ENCODE data around the gene DDX59. TPM values are rescaled to one million over a fixed set of nuclear protein-coding genes. Genes with fewer than 3 reads are reported as not detected.

Gene DDX59
- 10 to 100 TPM; 26.5 to 35.8 TPM for total RNA-seq

DNA sequence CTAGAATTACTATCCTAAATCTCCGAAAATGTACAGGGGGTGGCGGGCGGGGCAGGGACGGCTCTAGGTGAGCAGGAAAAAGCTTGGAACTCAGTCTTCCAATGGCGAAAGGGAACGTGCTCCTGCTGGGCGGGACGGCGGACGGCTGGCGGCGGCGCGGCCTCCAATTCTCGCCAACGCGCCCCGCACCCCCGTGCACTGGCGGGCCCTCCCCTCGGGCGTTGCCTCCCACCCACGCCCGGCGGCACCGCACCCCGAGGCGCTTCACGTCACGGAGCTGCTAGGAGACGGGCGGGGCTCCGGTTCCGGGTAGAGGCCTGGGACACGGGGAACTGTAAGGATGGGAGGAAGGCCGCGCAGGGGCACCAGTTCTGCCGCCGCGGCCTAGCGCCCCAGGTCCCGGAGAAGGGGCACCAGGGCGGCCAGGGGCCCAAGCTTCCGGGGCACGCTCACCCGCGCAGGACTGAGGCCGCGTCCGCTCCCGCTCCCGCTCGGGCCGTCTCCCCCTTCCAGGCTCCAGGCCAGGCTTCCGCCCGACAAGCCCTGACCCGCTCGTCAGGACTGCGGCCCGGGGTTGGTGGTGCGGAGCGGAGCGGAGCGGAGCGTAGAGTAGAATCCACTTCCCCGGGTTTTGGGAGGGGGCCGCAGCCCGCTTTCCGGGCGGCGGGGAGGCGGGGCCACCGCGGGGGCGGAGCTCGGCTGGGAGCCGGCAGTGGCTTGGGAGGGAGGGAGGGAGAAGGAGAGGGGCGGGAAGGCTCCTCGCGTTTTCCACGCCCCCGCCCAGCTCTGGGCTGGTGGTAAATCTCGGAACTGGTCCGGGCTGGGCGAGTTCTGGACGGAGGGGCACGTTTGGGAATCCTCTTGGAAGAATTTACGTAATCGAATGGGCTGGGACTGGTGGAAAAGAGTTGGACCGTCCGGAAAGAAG, at the start of gene DDX59:
Gene DDX59, minus strand, starts transcription at position 594 of the 928 bp plus-strand sequence. CDS start 3,167 bp downstream, outside the sequence.
- ATAC-seq (replicated peaks in 1 of 2) (peak; percentile 88 to 93), DNase-seq (peak; percentile 93 to 95)
- Mint-ChIP-seq H3K4me1 (ENCODE audit: low read depth) (peaks cover 47% of the 10 kb centered on the region), H3K9me3 (no peaks in the 10 kb centered on the region), H3K4me3 (peak within 1 kb of the TSS; percentile 100), H3K27ac (peak within 1 kb of the TSS; percentile 98), H3K36me3 (ENCODE audit: insufficient read depth in 2 of 2) (peaks cover 3 to 4% of the 10 kb centered on the region in 2 donors), H3K27me3 (ENCODE audit: low read depth) (no peaks in the 10 kb centered on the region)

DNA sequence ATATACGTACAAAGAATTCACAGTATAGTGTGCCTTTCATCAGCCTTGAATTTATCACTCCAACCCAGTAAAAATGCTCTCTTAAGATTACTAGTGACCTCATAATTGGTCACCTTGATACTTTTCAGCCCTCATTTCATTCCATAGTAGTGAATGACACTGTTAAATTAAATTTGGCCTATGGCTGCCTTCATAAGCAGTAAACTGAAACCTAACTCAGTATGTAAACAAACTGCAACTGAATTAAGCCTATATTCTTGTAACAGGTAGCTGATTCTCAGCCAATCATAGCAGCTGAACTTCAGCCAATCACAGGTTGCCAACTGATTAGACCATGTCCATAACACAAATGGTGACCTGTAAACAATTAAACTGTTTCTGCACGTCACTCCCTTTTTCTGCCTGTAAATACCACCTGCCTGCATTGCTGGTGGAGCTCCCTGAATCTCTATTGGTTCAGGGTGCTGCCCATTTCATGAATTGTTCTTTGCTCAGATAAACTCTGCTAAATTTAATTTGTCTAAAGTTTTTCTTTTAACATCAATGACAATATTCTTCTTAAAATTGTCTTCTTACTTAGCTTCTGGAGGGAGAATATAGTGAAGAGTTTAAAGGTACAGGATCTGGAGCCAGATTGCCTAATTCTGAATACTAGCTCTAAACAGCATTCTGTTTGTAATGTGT, 44.9 kb upstream of the DDX59 start:
- DNase-seq, result no peak
- H3K9me3 Mint-ChIP-seq, result peaks cover 0 to 2% of the 10 kb centered on the region in 2 donors
- no peaks in the 10 kb centered on the region for H3K4me1 Mint-ChIP-seq (ENCODE audit: low read depth)
- no peak for ATAC-seq (replicated peaks in 1 of 2)
- peaks cover 30% of the 10 kb centered on the region for H3K27me3 Mint-ChIP-seq (ENCODE audit: low read depth)
- no peak overlapping the region for H3K27ac Mint-ChIP-seq
- no peaks in the 10 kb centered on the region for H3K36me3 Mint-ChIP-seq (ENCODE audit: insufficient read depth in 2 of 2)
- no peak overlapping the region for H3K4me3 Mint-ChIP-seq

DNA sequence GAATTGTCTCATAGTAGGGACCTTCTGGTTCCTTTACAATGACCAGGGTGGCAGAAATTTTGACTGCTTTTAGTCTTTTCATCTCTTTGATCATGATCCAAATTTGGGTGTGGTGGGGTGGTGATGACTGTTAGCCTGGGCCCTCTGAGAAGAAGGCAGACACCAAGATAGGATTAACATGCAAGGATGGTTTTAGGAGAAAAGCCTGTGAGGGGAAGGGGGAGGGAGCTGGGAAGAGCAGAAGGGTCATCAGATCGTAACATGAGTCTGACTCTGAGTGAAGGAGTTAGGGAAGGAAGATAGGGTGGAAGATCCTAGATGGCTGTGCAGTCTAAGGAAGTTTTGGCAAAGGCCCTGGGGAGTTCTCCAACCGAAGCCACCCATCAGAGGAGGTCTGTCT, 40.5 kb upstream of the DDX59 start:
- H3K9me3 Mint-ChIP-seq, result no peaks in the 10 kb centered on the region
- no peaks in the 10 kb centered on the region for H3K36me3 Mint-ChIP-seq (ENCODE audit: insufficient read depth in 2 of 2)
- no peaks in the 10 kb centered on the region for H3K4me1 Mint-ChIP-seq (ENCODE audit: low read depth)
- DNase-seq (no peak), ATAC-seq (replicated peaks in 1 of 2) (no peak)
- no peak overlapping the region for H3K27ac Mint-ChIP-seq
- peaks cover 6% of the 10 kb centered on the region for H3K27me3 Mint-ChIP-seq (ENCODE audit: low read depth)
- H3K4me3 Mint-ChIP-seq, result no peak overlapping the region

DNA sequence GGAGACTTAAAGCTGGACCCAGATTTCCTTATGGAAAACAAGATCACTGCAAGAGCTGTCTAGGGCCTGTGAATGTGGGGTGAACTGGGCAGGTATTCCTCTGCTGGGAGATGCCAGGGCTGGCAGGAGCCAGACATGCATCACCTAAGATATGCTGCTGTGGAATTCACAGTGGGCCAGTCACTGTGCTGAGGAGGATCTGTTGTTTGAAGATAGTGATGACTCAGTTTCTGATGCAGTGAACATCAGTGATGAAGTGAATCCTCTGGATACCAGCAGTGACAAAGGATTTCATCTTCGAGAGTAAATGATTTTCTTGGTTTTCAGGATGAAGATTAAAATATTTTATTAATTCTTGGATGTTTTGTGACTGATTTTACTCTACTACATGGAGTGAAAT, 39.1 kb upstream of the DDX59 start:
- no peaks in the 10 kb centered on the region for H3K4me1 Mint-ChIP-seq (ENCODE audit: low read depth)
- ATAC-seq (replicated peaks in 1 of 2), result no peak
- no peaks in the 10 kb centered on the region for H3K9me3 Mint-ChIP-seq
- H3K27ac Mint-ChIP-seq, result no peak overlapping the region
- no peak for DNase-seq
- no peaks in the 10 kb centered on the region for H3K27me3 Mint-ChIP-seq (ENCODE audit: low read depth)
- H3K4me3 Mint-ChIP-seq, result no peak overlapping the region
- no peaks in the 10 kb centered on the region for H3K36me3 Mint-ChIP-seq (ENCODE audit: insufficient read depth in 2 of 2)

DNA sequence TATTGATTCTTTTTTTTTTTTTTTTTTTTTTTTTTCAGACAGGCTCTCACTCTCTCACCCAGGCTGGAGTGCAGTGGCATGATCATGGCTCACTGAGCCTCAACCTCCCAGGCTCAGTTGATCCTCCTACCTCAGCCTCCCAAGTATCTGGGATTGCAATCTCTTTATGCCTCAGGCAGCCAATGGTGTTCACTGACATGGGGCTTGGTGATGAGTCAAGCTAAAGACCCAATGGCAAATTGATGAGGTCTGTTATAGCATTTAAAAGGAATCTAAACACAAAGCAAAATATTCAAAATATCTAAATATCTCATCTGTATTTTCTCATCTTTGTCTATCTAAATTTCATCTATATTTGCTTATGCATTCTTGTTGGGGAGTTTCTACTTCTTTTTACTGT, 38.5 kb upstream of the DDX59 start:
- H3K4me3 Mint-ChIP-seq, result no peak overlapping the region
- H3K27ac Mint-ChIP-seq, result no peak overlapping the region
- no peak for ATAC-seq (replicated peaks in 1 of 2)
- H3K27me3 Mint-ChIP-seq (ENCODE audit: low read depth), result no peaks in the 10 kb centered on the region
- no peaks in the 10 kb centered on the region for H3K9me3 Mint-ChIP-seq
- no peak for DNase-seq
- H3K36me3 Mint-ChIP-seq (ENCODE audit: insufficient read depth in 2 of 2), result no peaks in the 10 kb centered on the region
- H3K4me1 Mint-ChIP-seq (ENCODE audit: low read depth), result no peaks in the 10 kb centered on the region

DNA sequence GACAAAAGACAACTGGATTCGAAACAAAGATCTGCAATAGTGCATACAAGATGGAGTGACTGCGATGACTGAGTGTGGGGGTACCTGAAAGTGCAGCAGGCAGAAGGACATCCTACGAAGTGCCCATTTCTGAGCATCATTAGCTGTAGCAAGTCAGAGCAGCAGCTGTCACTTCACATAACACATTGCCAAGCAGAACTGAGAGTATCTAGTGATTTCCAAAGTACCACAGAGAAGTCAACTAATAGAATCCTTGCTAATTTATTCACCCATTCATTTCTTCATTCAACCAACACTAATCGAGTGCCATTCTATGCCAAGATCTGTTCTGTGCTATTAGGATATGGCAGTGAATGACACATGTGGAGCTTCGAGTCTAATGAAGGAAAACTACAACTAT, 37.4 kb upstream of the DDX59 start:
- no peaks in the 10 kb centered on the region for H3K27me3 Mint-ChIP-seq (ENCODE audit: low read depth)
- no peak overlapping the region for H3K4me3 Mint-ChIP-seq
- ATAC-seq (replicated peaks in 1 of 2) (no peak), DNase-seq (no peak)
- no peaks in the 10 kb centered on the region for H3K36me3 Mint-ChIP-seq (ENCODE audit: insufficient read depth in 2 of 2)
- H3K27ac Mint-ChIP-seq, result no peak overlapping the region
- H3K4me1 Mint-ChIP-seq (ENCODE audit: low read depth), result no peaks in the 10 kb centered on the region
- no peaks in the 10 kb centered on the region for H3K9me3 Mint-ChIP-seq

DNA sequence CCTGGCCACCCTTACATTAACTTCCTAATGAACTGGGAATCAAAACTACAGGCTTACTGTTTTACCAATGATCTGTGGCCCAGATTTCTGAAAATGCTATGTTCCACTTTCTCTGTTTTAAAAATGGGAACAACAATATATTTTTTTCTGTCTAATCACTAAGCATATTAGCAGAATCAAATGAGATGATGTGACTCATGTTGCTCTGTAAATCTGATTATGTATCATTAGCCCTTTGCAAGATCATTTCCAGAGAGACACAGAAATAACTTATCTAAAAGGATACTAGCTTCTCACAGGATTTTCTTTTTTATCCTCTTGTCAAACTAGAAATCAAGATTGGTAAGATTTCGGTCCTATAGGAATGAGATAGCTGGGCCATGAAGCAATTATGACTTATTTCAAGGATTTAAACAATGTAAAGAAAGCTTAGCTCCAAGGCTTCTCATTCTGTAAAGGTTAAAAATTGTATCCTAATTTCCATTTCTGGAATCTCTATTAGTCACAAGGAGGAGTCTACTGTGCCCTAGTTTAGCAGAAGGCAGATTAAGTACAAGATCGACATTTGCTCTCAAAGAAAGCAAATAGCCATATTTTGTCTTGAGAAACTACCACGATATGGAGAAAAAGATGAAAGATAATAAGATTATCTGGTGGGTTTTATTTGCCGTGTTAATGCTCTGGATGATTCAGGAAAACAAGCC, 36.6 kb upstream of the DDX59 start:
- Mint-ChIP-seq H3K27me3 (ENCODE audit: low read depth) (no peaks in the 10 kb centered on the region), H3K9me3 (no peaks in the 10 kb centered on the region), H3K27ac (no peak overlapping the region), H3K4me3 (no peak overlapping the region), H3K36me3 (ENCODE audit: insufficient read depth in 2 of 2) (no peaks in the 10 kb centered on the region), H3K4me1 (ENCODE audit: low read depth) (no peaks in the 10 kb centered on the region)
- no peak for ATAC-seq (replicated peaks in 1 of 2)
- DNase-seq, result no peak

DNA sequence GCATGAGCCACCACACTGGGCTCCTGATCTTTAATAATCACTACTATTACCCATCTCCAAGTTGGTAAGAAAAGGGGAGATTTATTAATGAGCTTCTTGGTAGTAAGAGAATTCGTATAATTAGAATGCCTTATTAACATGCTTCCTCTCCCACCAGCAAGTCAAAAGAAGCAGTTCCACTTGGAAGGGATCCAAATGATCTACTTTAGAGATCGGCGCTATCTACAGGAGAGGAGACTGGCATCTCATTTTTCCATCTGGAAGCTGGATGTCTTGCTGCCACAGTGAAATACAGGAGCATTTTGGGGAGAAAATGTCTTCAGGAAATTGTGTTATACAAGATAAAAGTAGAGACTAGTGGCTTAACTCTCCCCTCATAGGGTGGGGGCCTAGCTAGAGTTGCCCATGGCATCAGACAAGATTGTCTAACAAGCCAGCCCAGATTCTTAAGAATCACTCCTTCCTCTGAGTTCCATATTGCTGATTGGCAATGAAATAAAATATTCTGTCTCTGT, 35.3 kb upstream of the DDX59 start:
- ATAC-seq (replicated peaks in 1 of 2), result no peak
- Mint-ChIP-seq H3K4me1 (ENCODE audit: low read depth) (no peaks in the 10 kb centered on the region), H3K9me3 (no peaks in the 10 kb centered on the region), H3K4me3 (no peak overlapping the region), H3K36me3 (ENCODE audit: insufficient read depth in 2 of 2) (no peaks in the 10 kb centered on the region), H3K27me3 (ENCODE audit: low read depth) (no peaks in the 10 kb centered on the region), H3K27ac (no peak overlapping the region)
- DNase-seq, result no peak

DNA sequence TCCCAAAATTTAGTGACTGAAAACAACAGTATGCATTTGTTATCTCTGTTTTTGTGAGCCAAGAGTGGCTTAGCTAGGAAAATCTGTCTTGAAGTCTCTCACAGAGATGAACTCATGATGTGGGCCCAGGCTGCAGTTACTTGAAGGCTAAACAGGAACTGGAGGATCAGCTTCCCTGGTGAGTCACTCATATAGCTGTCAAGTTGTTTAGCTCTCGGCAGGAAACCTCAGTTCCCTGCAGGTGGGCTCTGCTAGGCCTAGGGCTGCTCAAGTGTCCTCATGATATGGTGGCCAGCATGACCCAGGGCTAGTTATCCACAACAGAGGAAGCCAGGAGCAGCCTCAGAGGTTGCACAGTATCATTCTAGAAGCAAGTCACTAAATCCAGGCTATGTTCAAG, 30.2 kb upstream of the DDX59 start:
- DNase-seq (no peak), ATAC-seq (replicated peaks in 1 of 2) (no peak)
- H3K4me1 Mint-ChIP-seq (ENCODE audit: low read depth), result no peaks in the 10 kb centered on the region
- no peaks in the 10 kb centered on the region for H3K9me3 Mint-ChIP-seq
- H3K36me3 Mint-ChIP-seq (ENCODE audit: insufficient read depth in 2 of 2), result peaks cover 0 to 2% of the 10 kb centered on the region in 2 donors
- H3K4me3 Mint-ChIP-seq, result no peak overlapping the region
- no peak overlapping the region for H3K27ac Mint-ChIP-seq
- peaks cover 7% of the 10 kb centered on the region for H3K27me3 Mint-ChIP-seq (ENCODE audit: low read depth)

DNA sequence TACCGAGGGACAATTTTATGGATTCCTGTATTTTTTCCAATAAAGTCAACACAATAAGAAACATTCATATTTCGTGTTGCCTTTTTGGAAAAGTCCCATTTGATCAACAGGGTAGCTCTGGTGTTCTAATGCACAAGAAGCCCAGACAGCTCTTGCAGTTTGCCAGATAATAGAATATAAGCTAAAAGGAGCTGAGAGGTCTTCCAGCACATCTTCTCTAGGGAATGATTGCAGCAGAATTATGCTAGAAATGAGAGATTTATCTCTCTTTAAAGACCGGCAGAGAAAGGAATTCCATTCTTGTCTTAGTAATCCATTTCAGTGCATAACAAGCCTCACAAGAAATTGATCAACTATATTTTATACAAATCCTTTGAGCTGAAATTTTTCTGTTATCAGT, 25.0 kb upstream of the DDX59 start:
- Mint-ChIP-seq H3K27me3 (ENCODE audit: low read depth) (peaks cover 7% of the 10 kb centered on the region), H3K9me3 (no peaks in the 10 kb centered on the region), H3K27ac (no peak overlapping the region), H3K4me1 (ENCODE audit: low read depth) (no peaks in the 10 kb centered on the region), H3K4me3 (no peak overlapping the region), H3K36me3 (ENCODE audit: insufficient read depth in 2 of 2) (peaks cover 0 to 2% of the 10 kb centered on the region in 2 donors)
- no peak for ATAC-seq (replicated peaks in 1 of 2)
- no peak for DNase-seq

DNA sequence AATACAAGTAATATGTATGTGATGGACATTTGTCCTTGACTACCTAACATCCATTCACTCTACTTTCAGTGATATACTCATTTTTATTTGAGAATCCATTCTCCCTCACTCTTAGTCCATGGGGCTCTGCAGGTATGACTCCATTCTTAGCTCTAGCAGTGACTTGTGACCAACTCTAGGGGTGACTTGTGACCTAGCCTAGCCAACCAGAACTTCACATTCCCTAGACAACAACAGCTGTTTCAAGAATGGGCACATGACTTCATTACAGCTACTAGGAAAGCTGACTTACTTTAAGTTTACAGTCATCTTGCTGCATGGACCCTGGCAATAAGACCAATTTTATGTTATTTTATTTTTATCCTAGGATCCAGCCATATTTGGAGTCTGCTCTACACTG, 23.6 kb upstream of the DDX59 start:
- Mint-ChIP-seq H3K27ac (no peak overlapping the region), H3K27me3 (ENCODE audit: low read depth) (peaks cover 7% of the 10 kb centered on the region), H3K4me3 (no peak overlapping the region), H3K4me1 (ENCODE audit: low read depth) (no peaks in the 10 kb centered on the region), H3K36me3 (ENCODE audit: insufficient read depth in 2 of 2) (no peaks in the 10 kb centered on the region), H3K9me3 (no peaks in the 10 kb centered on the region)
- ATAC-seq (replicated peaks in 1 of 2) (peak in 1 of 2 donors; percentile 47), DNase-seq (no peak)

DNA sequence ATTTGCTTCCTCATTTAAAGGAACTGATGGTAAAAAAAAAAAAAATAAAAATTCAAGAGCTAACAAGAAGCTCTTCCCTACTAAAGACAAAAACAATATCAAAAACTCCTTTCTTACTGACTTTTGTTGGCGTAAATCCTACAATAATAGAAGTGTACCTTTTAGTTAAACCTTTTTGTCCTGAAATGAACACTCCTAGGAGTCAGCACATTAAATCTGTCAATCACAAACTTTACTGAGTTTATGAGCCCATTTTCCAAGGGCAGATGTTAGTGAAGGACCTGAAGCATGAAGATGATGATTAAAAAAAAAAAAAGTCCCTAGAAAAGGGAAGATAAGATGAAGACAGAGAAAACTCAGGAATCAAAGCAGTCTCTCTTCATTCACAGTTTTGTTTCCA, 22.6 kb upstream of the DDX59 start:
- H3K4me1 Mint-ChIP-seq (ENCODE audit: low read depth), result no peaks in the 10 kb centered on the region
- DNase-seq, result no peak
- H3K27ac Mint-ChIP-seq, result no peak overlapping the region
- no peak for ATAC-seq (replicated peaks in 1 of 2)
- H3K4me3 Mint-ChIP-seq, result no peak overlapping the region
- H3K27me3 Mint-ChIP-seq (ENCODE audit: low read depth), result peaks cover 2% of the 10 kb centered on the region
- no peaks in the 10 kb centered on the region for H3K36me3 Mint-ChIP-seq (ENCODE audit: insufficient read depth in 2 of 2)
- H3K9me3 Mint-ChIP-seq, result no peaks in the 10 kb centered on the region

DNA sequence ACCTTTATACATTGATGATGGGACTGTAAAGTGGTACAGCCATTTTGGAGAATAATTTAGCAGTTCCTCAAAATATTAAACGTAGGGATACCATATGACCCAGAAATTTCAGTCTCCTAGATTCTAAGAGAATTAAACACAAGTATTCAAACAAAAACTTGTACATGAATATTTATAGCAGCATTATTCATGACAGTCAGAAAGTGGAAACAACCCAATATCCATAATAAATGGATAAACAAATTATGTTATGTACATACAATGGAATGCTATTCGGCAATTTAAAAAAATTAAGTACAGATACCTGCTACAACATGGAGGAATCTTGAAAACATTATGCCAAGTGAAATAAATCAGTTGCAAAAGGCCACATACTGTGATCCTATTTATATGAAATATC, 16.9 kb upstream of the DDX59 start:
- ATAC-seq (replicated peaks in 1 of 2) (no peak), DNase-seq (no peak)
- Mint-ChIP-seq H3K4me3 (no peak overlapping the region), H3K27me3 (ENCODE audit: low read depth) (peaks cover 7% of the 10 kb centered on the region), H3K9me3 (no peaks in the 10 kb centered on the region), H3K36me3 (ENCODE audit: insufficient read depth in 2 of 2) (no peaks in the 10 kb centered on the region), H3K27ac (no peak overlapping the region), H3K4me1 (ENCODE audit: low read depth) (no peaks in the 10 kb centered on the region)

Data from activated T-cell treated with anti-CD3 and anti-CD28 coated beads, Interleukin-2, amount 50 U/mL, for 72 hours (primary cell).